WTC11 (cell line): Measurements from ENCODE around the gene SUDS3. TPM values are rescaled to one million over a fixed set of nuclear protein-coding genes. Genes with fewer than 3 reads are reported as not detected.
A peak's percentile ranks its signal among the peaks of the same experiment; 100 is the strongest.

Experiments
- ATAC-seq: fragments of 200-7000 bp; cut with Tn5 transposase; 2 replicates; pipeline ENCODE4 v1.10.0; 2021; ENCODE audit warnings: mild to moderate bottlenecking, moderate library complexity
- CTCF ChIA-PET: fragments of 300-600 bp; sonication (Branson Sonifier 250); formaldehyde crosslinking; loops from one replicate; lab custom pipeline; 2021; ENCODE audit warnings: antibody characterized with exemption; lab: Charles Lee
- POLR2A ChIA-PET: fragments of 350-600 bp; sonication (Branson Sonifier 250); formaldehyde crosslinking; loops from one replicate; lab custom pipeline; 2021; ENCODE audit warnings: antibody characterized with exemption; lab: Charles Lee
- DNase-seq: peaks from one replicate; pipeline ENCODE4 v3.0.0; 2021; ENCODE audit warnings: low spot score
- H3K27ac Mint-ChIP-seq: 2 replicates; pipeline ENCODE4 v1.8.0; 2021; ENCODE audit warnings: mixed read lengths
- H3K27me3 Mint-ChIP-seq: 2 replicates; pipeline ENCODE4 v1.8.0; 2021; ENCODE audit warnings: low read depth, mild to moderate bottlenecking, moderate library complexity, mixed read lengths
- H3K36me3 Mint-ChIP-seq: 2 replicates; pipeline ENCODE4 v1.8.0; 2021; ENCODE audit warnings: mixed read lengths
- H3K4me1 Mint-ChIP-seq: 2 replicates; pipeline ENCODE4 v1.8.0; 2022; ENCODE audit warnings: mixed read lengths
- H3K4me3 Mint-ChIP-seq: 2 replicates; pipeline ENCODE4 v1.8.0; 2021; ENCODE audit warnings: mild to moderate bottlenecking, moderate library complexity, mixed read lengths
- H3K9me3 Mint-ChIP-seq: 2 replicates; pipeline ENCODE4 v1.8.0; 2021; ENCODE audit warnings: mixed read lengths
- ATF1 ChIP-seq: sonication (generic); formaldehyde crosslinking; IDR thresholded peaks from 2 replicates; pipeline ENCODE4 v1.8.1; 2023; ENCODE audit warnings: mild to moderate bottlenecking, moderate library complexity, missing genetic modification reagents
- CREM ChIP-seq: sonication (generic); formaldehyde crosslinking; IDR thresholded peaks from 2 replicates; pipeline ENCODE4 v1.8.1; 2022; ENCODE audit warnings: mild to moderate bottlenecking, missing genetic modification reagents, moderate library complexity
- E2F1 ChIP-seq: sonication (generic); formaldehyde crosslinking; IDR thresholded peaks from 2 replicates; pipeline ENCODE4 v1.8.0; 2022; ENCODE audit warnings: mild to moderate bottlenecking, missing genetic modification reagents
- FOXK1 ChIP-seq: sonication (generic); formaldehyde crosslinking; IDR thresholded peaks from 2 replicates; pipeline ENCODE4 v1.8.0; 2022; ENCODE audit warnings: mild to moderate bottlenecking, moderate library complexity, missing genetic modification reagents
- FOXP1 ChIP-seq: sonication (generic); formaldehyde crosslinking; IDR thresholded peaks from 2 replicates; pipeline ENCODE4 v1.8.0; 2022; ENCODE audit warnings: missing genetic modification reagents, mild to moderate bottlenecking, moderate library complexity, borderline replicate concordance
- IRF1 ChIP-seq: sonication (generic); formaldehyde crosslinking; IDR thresholded peaks from 2 replicates; pipeline ENCODE4 v1.8.0; 2023; ENCODE audit warnings: missing genetic modification reagents
- JAZF1 ChIP-seq: fragments of 250-450 bp; sonication (Bioruptor Pico); IDR thresholded peaks from 2 replicates; pipeline ENCODE4 v1.9.0; 2021; ENCODE audit warnings: moderate library complexity, mild to moderate bottlenecking, inconsistent platforms
- NFE2L1 ChIP-seq: sonication (generic); formaldehyde crosslinking; IDR thresholded peaks from 2 replicates; pipeline ENCODE4 v1.8.1; 2023; ENCODE audit warnings: missing genetic modification reagents
- OVOL2 ChIP-seq: fragments of 250-450 bp; sonication (Bioruptor Pico); IDR thresholded peaks from 2 replicates; pipeline ENCODE4 v1.9.0; 2021; ENCODE audit warnings: mild to moderate bottlenecking, borderline replicate concordance
- PREB ChIP-seq: sonication (generic); formaldehyde crosslinking; IDR thresholded peaks from 2 replicates; pipeline ENCODE4 v1.8.1; 2022; ENCODE audit warnings: mild to moderate bottlenecking, missing genetic modification reagents, moderate library complexity, borderline replicate concordance
- SMAD3 ChIP-seq: sonication (generic); formaldehyde crosslinking; IDR thresholded peaks from 2 replicates; pipeline ENCODE4 v1.8.0; 2022; ENCODE audit warnings: missing genetic modification reagents, mild to moderate bottlenecking, borderline replicate concordance
- TP53 ChIP-seq: sonication (generic); formaldehyde crosslinking; IDR thresholded peaks from 2 replicates; pipeline ENCODE4 v1.8.1; 2023; ENCODE audit warnings: mild to moderate bottlenecking, missing genetic modification reagents
- USF1 ChIP-seq: sonication (generic); formaldehyde crosslinking; IDR thresholded peaks from 2 replicates; pipeline ENCODE4 v1.8.0; 2022; ENCODE audit warnings: mild to moderate bottlenecking, missing genetic modification reagents
- ZMAT4 ChIP-seq: fragments of 250-450 bp; sonication (Bioruptor Pico); IDR thresholded peaks from 2 replicates; pipeline ENCODE4 v1.9.0; 2021; ENCODE audit warnings: mild to moderate bottlenecking
- ZNF121 ChIP-seq: sonication (generic); formaldehyde crosslinking; IDR thresholded peaks from 2 replicates; pipeline ENCODE4 v1.8.0; 2023; ENCODE audit warnings: missing genetic modification reagents
- ZNF138 ChIP-seq: sonication (generic); formaldehyde crosslinking; conservative IDR thresholded peaks from 2 replicates; pipeline ENCODE4 v1.8.1; 2022; ENCODE audit warnings: mild to moderate bottlenecking, moderate library complexity, missing genetic modification reagents
- total RNA-seq: library from RNA; stranded (reverse); gene quantifications from 3 replicates; pipeline ENCODE4 v1.2.3, GENCODE V29; 2021
- TF ChIP-seq, protein P1 (sequence below): sonication (generic); formaldehyde crosslinking; IDR thresholded peaks from 2 replicates; pipeline ENCODE4 v1.8.0; 2022; ENCODE audit warnings: mild to moderate bottlenecking, missing genetic modification reagents
- TF ChIP-seq, protein P2 (sequence below): sonication (generic); formaldehyde crosslinking; IDR thresholded peaks from 2 replicates; pipeline ENCODE4 v1.8.1; 2022; ENCODE audit warnings: mild to moderate bottlenecking, moderate library complexity, missing genetic modification reagents
- TF ChIP-seq, protein P3 (sequence below): sonication (generic); formaldehyde crosslinking; IDR thresholded peaks from 2 replicates; pipeline ENCODE4 v1.8.1; 2023; ENCODE audit warnings: mild to moderate bottlenecking, missing genetic modification reagents, moderate library complexity
- TF ChIP-seq, protein P4 (sequence below): sonication (generic); formaldehyde crosslinking; IDR thresholded peaks from 2 replicates; pipeline ENCODE4 v1.8.0; 2022; ENCODE audit warnings: missing genetic modification reagents

SUDS3 gene
- total RNA-seq, 1 experiment from 2014 or later, result 63.9 TPM

DNA sequence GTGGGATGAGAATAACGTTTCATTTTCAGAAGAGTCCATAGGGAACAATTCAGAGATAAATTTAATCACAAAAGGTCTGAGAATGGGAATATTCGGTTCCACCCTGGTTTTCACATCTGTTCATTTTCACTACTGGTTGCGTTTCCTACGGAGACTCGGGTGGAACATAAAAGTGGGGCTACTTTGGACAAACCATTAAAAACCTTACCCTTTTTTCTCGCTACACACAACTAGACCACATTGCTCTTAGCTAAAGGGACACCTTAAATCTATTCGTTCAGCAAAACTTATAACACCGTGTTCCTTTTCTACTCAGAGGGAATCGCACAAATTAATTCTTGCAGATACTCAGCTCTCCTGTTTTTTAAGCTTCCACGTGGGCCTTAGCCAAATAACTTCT lies 1.0 kb upstream of the SUDS3 start (continued):
- no peak for TF ChIP-seq PREB
- TF ChIP-seq, protein P1, sequence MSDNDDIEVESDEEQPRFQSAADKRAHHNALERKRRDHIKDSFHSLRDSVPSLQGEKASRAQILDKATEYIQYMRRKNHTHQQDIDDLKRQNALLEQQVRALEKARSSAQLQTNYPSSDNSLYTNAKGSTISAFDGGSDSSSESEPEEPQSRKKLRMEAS, result no peak
- TF ChIP-seq, protein P2, sequence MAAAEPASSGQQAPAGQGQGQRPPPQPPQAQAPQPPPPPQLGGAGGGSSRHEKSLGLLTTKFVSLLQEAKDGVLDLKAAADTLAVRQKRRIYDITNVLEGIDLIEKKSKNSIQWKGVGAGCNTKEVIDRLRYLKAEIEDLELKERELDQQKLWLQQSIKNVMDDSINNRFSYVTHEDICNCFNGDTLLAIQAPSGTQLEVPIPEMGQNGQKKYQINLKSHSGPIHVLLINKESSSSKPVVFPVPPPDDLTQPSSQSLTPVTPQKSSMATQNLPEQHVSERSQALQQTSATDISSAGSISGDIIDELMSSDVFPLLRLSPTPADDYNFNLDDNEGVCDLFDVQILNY (CRISPR knock-in tag), result no peak
- no peak for TF ChIP-seq ZNF121 (CRISPR knock-in tag)
- TF ChIP-seq ATF1 (CRISPR knock-in tag), result no peak
- TF ChIP-seq OVOL2 (CRISPR knock-in tag), result no peak
- no peak for TF ChIP-seq E2F1 (CRISPR knock-in tag)

DNA sequence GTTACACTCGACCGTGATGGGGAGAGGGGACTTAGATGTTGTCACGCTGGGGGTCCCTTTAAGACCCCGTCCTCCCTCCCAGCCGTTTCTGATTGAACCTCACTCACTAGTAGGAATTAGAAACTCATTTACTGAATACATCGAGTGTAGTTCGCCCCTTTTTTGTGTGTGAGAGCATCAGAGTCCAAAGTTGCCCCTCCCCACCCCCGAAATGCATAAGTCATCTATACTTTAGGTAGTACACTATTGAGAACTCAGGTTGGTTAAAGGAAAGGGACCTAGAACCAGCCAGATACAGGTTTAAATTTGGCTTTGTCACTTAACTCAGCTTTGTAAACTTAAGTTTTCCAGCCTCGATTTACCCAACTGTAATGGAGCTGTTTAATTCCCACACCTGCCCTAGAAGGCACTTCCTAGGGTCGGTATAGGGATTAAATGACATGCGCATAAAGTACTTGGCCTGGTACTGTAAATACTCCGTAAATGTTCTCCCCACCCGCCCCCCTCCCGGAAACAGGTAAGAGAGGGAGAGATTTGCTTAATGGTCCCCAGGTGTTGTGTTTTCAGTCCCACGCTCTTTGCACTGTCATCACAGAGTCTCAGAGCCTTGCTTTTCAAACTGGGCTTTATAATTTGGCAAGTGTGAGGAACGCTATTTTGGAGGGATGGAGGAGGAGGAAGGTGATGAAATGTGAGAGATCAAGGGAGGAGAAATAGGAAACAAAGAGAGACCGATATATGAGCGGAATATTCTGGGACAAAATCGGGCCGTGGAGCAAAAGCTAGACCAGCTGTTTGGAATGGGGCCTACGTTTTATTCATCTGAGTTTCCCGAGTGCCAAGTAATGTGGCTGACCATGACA lies 897 bp downstream of the SUDS3 start:
- no peaks in the 10 kb centered on the region for H3K9me3 Mint-ChIP-seq
- DNase-seq (no peak), ATAC-seq (no peak)
- no peak for TF ChIP-seq TP53
- TF ChIP-seq CREM (CRISPR knock-in tag), result no peak
- no peak for TF ChIP-seq USF1
- no peak for TF ChIP-seq JAZF1 (CRISPR knock-in tag)
- TF ChIP-seq, protein P1, result no peak
- no peak for TF ChIP-seq ZNF138
- no peak for TF ChIP-seq ATF1 (CRISPR knock-in tag)
- TF ChIP-seq, protein P3, sequence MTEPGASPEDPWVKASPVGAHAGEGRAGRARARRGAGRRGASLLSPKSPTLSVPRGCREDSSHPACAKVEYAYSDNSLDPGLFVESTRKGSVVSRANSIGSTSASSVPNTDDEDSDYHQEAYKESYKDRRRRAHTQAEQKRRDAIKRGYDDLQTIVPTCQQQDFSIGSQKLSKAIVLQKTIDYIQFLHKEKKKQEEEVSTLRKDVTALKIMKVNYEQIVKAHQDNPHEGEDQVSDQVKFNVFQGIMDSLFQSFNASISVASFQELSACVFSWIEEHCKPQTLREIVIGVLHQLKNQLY (CRISPR knock-in tag), result no peak
- no peak for TF ChIP-seq PREB
- TF ChIP-seq E2F1 (CRISPR knock-in tag), result no peak
- TF ChIP-seq IRF1, result no peak
- no peak for TF ChIP-seq NFE2L1
- no peak for TF ChIP-seq FOXP1 (CRISPR knock-in tag)
- TF ChIP-seq FOXK1 (CRISPR knock-in tag), result no peak
- TF ChIP-seq, protein P4, sequence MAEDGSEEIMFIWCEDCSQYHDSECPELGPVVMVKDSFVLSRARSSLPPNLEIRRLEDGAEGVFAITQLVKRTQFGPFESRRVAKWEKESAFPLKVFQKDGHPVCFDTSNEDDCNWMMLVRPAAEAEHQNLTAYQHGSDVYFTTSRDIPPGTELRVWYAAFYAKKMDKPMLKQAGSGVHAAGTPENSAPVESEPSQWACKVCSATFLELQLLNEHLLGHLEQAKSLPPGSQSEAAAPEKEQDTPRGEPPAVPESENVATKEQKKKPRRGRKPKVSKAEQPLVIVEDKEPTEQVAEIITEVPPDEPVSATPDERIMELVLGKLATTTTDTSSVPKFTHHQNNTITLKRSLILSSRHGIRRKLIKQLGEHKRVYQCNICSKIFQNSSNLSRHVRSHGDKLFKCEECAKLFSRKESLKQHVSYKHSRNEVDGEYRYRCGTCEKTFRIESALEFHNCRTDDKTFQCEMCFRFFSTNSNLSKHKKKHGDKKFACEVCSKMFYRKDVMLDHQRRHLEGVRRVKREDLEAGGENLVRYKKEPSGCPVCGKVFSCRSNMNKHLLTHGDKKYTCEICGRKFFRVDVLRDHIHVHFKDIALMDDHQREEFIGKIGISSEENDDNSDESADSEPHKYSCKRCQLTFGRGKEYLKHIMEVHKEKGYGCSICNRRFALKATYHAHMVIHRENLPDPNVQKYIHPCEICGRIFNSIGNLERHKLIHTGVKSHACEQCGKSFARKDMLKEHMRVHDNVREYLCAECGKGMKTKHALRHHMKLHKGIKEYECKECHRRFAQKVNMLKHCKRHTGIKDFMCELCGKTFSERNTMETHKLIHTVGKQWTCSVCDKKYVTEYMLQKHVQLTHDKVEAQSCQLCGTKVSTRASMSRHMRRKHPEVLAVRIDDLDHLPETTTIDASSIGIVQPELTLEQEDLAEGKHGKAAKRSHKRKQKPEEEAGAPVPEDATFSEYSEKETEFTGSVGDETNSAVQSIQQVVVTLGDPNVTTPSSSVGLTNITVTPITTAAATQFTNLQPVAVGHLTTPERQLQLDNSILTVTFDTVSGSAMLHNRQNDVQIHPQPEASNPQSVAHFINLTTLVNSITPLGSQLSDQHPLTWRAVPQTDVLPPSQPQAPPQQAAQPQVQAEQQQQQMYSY, result no peak
- TF ChIP-seq ZNF121 (CRISPR knock-in tag), result no peak
- TF ChIP-seq ZMAT4 (CRISPR knock-in tag), result no peak
- TF ChIP-seq SMAD3 (CRISPR knock-in tag), result no peak
- CTCF ChIA-PET, result interaction anchor here (0.5 to 4.5 kb wide), 39 partner anchors 7 to 1217 kb away, joined by 3 to 76 read pairs (median 6); partner anchors contain the start of gene PEBP1
- no peaks in the 10 kb centered on the region; the same call in 1 of the 2 replicates for H3K27me3 Mint-ChIP-seq
- H3K4me3 Mint-ChIP-seq, result peak overlapping the region; percentile 89
- H3K27ac Mint-ChIP-seq, result peak overlapping the region; percentile 97
- peaks cover 21% of the 10 kb centered on the region for H3K36me3 Mint-ChIP-seq
- POLR2A ChIA-PET, result interaction anchor here (0.7 to 1.9 kb wide), 3 partner anchors 145 to 254 kb away, joined by 3 to 9 read pairs (median 3); partner anchors contain the start of gene PEBP1
- peaks cover 37% of the 10 kb centered on the region for H3K4me1 Mint-ChIP-seq
